ENCODE data around the gene TAF11L12. TPM values are rescaled to one million over a fixed set of nuclear protein-coding genes. Genes with fewer than 3 reads are reported as not detected.
"Not testable (repeated sequence)": the region's sequence is repeated elsewhere in the genome, so short reads cannot be mapped to it uniquely, and the experiment has no call there.

TAF11L12 gene
- total RNA-seq, 6 donors from 2014 or later = not detected

DNA sequence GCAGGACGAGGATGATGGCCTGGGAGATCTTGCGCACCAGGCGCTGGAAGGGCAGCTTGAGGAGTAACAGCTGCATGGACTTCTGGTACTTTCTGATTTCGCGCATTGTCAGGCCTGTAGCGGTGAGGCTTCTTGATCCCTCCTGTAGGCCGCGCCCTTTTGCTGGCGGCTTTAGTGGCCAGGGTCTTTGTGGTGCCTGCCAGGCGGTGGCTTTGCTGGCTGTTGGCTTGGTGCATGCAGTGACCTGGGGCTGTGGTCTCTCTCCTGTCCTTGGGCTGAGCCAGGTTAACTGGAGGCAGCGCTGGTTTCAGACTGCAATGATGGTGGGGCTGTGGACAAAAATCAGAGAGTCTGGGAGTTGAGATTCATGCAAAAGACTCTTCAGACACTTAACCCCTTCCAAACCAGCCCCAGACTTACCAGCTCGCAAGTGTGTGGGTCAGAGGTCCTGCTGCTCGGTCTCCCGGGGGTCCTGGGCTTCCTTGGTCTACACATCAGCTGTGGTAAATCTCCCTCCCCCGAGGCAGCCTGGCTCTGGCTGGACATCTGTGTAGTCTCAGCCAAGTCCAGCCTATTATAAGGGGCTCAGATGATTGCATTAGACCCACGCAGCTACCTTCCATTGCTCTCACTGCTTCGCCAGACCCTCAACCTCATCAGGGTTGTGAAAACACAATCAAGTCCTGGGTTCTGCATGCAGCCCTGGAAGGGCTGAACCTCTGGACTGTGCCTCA, 4.8 kb downstream of the TAF11L12 start:
- Histone ChIP-seq H3K27ac (no peak overlapping the region), H3K9me3 (no peaks in the 10 kb centered on the region), H3K4me1 (no peaks in the 10 kb centered on the region), H3K4me3 (no peak overlapping the region), H3K36me3 (no peaks in the 10 kb centered on the region), H3K27me3 (no peaks in the 10 kb centered on the region)
- DNase-seq (peak in 1 of 2 donors; percentile 42), ATAC-seq (ENCODE audit: low FRiP score in 2 of 2) (no peak)
- WGBS, 2 donors = 92 to 95% methylated on average over 11 to 17 of the region's 17 CpGs
- TF ChIP-seq EP300 (IDR thresholded peaks at IDR 0.05) = no peak
- TF ChIP-seq, protein P1, sequence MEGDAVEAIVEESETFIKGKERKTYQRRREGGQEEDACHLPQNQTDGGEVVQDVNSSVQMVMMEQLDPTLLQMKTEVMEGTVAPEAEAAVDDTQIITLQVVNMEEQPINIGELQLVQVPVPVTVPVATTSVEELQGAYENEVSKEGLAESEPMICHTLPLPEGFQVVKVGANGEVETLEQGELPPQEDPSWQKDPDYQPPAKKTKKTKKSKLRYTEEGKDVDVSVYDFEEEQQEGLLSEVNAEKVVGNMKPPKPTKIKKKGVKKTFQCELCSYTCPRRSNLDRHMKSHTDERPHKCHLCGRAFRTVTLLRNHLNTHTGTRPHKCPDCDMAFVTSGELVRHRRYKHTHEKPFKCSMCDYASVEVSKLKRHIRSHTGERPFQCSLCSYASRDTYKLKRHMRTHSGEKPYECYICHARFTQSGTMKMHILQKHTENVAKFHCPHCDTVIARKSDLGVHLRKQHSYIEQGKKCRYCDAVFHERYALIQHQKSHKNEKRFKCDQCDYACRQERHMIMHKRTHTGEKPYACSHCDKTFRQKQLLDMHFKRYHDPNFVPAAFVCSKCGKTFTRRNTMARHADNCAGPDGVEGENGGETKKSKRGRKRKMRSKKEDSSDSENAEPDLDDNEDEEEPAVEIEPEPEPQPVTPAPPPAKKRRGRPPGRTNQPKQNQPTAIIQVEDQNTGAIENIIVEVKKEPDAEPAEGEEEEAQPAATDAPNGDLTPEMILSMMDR (IDR thresholded peaks at IDR 0.05) = no peak
- TF ChIP-seq POLR2AphosphoS5 (IDR thresholded peaks at IDR 0.05) = no peak
- no peak for TF ChIP-seq POLR2A (IDR thresholded peaks at IDR 0.05)

DNA sequence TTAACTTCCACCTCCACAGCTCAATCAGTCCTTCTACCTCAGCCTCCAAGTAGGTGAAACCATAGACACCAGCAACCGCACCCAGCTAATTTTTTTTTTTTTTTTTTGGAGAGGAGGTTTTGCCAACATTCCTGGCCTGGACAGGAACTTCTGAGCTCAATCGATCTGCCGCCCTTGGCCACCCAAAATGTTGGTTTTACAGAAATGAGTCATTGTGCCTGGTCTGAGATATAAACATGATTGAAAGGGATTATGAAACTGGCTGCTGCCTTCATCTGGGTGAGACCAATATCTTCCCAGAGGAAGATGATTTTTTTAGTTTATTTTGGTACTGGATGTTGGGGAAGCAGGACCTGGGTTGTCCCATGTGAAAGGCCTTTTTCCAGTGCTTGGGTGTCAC, 9.2 kb downstream of the TAF11L12 start:
- Histone ChIP-seq H3K36me3 (no peaks in the 10 kb centered on the region), H3K4me1 (no peaks in the 10 kb centered on the region), H3K27me3 (no peaks in the 10 kb centered on the region), H3K27ac (no peak overlapping the region), H3K9me3 (no peaks in the 10 kb centered on the region), H3K4me3 (no peak overlapping the region)
- 79 to 98% methylated on average over 2 to 3 of the region's 3 CpGs for WGBS, 2 donors
- DNase-seq (no peak), ATAC-seq (ENCODE audit: low FRiP score in 2 of 2) (no peak)
- TF ChIP-seq, protein P1 (IDR thresholded peaks at IDR 0.05) = no peak
- TF ChIP-seq EP300 (IDR thresholded peaks at IDR 0.05) (no peak), POLR2AphosphoS5 (IDR thresholded peaks at IDR 0.05) (no peak), POLR2A (IDR thresholded peaks at IDR 0.05) (no peak)

DNA sequence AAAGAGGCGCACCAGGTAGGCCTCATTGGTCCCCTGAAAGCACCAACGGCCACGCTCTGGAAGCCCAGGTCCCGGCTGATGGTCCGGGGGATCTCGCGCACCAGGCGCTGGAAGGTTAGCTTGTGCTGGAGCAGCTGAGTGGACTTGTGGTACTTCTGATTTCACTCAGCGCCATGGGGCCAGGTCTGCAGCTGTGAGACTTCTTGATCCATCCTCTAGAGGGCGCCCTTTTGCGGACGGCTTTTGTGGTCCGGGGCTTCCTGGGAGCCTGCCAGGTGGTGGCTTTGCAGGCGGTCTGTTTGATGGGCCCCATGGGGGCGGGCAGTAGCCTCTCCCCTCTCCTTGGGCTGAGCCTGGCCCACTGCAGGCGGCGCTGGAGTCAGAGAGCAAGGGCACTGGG, 10.4 kb downstream of the TAF11L12 start:
- no peak overlapping the region for H3K4me3 ChIP-seq
- 92 to 98% methylated on average over 4 to 8 of the region's 17 CpGs for WGBS, 2 donors
- H3K27ac ChIP-seq = no peak overlapping the region
- ATAC-seq (ENCODE audit: low FRiP score in 2 of 2) (peak in 1 of 2 donors; percentile 31), DNase-seq (peak in 1 of 2 donors; percentile 47)
- H3K9me3 ChIP-seq = no peaks in the 10 kb centered on the region
- no peaks in the 10 kb centered on the region for H3K27me3 ChIP-seq
- TF ChIP-seq EP300 (IDR thresholded peaks at IDR 0.05) (no peak), POLR2A (IDR thresholded peaks at IDR 0.05) (no peak)
- no peaks in the 10 kb centered on the region for H3K36me3 ChIP-seq
- no peaks in the 10 kb centered on the region for H3K4me1 ChIP-seq

DNA sequence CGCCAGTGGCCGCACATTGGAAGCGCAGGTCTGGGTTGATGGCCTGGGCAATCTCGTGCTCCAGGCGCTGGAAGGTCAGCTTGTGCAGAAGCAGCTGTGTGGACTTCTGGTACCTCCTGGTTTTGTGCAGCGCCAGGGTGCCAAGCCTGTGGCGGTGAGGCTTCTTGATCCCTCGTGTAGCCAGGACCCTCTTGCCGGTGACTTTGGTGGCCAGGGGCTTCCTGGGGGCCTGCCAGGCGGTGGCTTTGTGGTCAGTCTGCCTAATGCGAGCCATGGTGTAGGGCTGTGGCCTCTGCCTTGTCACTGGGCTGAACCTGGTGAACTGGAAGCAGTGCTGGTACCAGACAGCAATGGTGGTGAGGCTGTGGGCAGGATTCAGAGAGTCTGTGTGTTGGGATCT, 15.5 kb downstream of the TAF11L12 start:
- DNase-seq = peak in 1 of 2 donors; percentile 44
- no peak overlapping the region for H3K27ac ChIP-seq
- WGBS, 2 donors = 94 to 100% methylated on average over 3 of the region's 11 CpGs

DNA sequence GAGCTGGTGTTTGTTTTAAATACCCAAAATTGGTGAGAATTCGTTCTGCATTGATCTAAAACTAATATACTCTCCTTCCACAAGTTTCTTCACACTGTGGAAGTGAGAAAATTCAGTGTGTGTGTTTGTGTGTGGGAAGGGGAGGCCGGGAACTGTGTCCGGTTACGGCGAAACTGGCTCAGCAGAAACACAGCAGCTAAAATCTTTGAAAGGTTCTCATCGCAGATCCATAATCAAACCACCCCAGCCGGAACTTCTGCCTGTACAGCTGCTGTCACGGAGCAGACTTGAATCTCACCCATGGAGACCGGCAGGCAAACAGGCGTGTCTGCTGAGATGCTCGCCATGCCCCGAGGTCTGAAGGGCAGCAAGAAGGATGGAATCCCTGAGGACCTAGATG, 21.6 kb downstream of the TAF11L12 start, which contains the start of gene TAF11L13:
TAF11L13 (plus strand) TSS at position 301 of the 400 bp plus-strand sequence.
- not testable (repeated sequence) for DNase-seq; H3K4me1 ChIP-seq; H3K27ac ChIP-seq; H3K27me3 ChIP-seq; H3K9me3 ChIP-seq; H3K4me3 ChIP-seq; ATAC-seq (ENCODE audit: low FRiP score in 2 of 2); H3K36me3 ChIP-seq
- WGBS, 2 donors = 81 to 86% methylated on average over 7 of the region's 12 CpGs

More for the DNA sequence above, 15.5 kb downstream of the TAF11L12 start:
- H3K4me1 ChIP-seq = no peaks in the 10 kb centered on the region
- ATAC-seq (ENCODE audit: low FRiP score in 2 of 2) = peak in 1 of 2 donors; percentile 52
- H3K27me3 ChIP-seq = no peaks in the 10 kb centered on the region
- no peak for TF ChIP-seq POLR2AphosphoS5 (IDR thresholded peaks at IDR 0.05)
- no peak for TF ChIP-seq POLR2A (IDR thresholded peaks at IDR 0.05)
- no peak for TF ChIP-seq EP300 (IDR thresholded peaks at IDR 0.05)
- TF ChIP-seq, protein P1 (IDR thresholded peaks at IDR 0.05) = no peak
- no peaks in the 10 kb centered on the region for H3K36me3 ChIP-seq
- no peak overlapping the region for H3K4me3 ChIP-seq
- H3K9me3 ChIP-seq = no peaks in the 10 kb centered on the region

DNA sequence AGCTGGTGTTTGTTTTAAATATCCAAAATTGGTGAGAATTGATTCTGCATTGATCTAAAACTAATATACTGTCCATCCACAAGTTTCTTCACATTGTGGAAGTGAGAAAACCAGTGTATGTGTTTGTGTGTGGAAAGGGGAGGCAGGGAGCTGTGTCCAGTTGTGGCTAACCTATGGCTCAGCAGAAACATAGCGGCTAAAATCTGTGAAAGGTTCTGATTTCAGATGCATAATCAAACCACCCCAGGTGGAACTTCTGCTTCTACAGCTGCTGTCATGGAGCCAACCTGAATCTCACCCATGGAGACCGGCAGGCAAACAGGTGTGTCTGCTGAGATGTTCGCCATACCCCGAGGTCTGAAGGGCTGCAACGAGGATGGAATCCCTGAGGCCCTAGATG, 24.0 kb downstream of the TAF11L12 start, which contains the start of gene TAF11L14:
TAF11L14 (plus strand) TSS at position 301 of the 400 bp plus-strand sequence.
- Histone ChIP-seq H3K27ac (no peak within 1 kb of the TSS), H3K4me3 (no peak within 1 kb of the TSS), H3K4me1 (no peaks in the 10 kb centered on the region), H3K9me3 (no peaks in the 10 kb centered on the region), H3K27me3 (no peaks in the 10 kb centered on the region), H3K36me3 (no peaks in the 10 kb centered on the region)
- TF ChIP-seq EP300 (IDR thresholded peaks at IDR 0.05) = no peak
- no peak for TF ChIP-seq POLR2AphosphoS5 (IDR thresholded peaks at IDR 0.05)
- TF ChIP-seq POLR2A (IDR thresholded peaks at IDR 0.05) = no peak
- TF ChIP-seq, protein P1 (IDR thresholded peaks at IDR 0.05) = no peak
- DNase-seq (no peak), ATAC-seq (ENCODE audit: low FRiP score in 2 of 2) (no peak)
- 94% methylated on average over 4 to 5 of the region's 5 CpGs for WGBS, 2 donors

DNA sequence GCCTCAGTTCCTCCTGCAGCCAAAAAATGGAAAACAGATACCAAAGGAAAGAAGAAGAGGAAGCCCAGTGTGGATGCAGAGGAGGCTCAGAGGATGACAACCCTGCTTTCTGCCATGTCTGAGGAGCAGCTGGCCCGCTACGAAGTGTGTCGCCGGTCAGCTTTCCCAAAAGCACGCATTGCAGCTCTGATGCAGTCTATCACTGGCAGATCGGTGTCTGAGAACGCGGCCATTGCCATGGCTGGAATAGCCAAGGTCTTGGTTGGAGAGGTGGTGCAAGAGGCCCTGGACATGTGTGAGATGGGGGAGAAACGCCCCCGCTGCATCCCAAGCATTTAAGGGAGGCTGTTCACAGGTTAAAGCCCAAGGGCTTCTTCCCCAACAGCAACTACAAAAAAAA, 39.0 kb downstream of the TAF11L12 start:
- not testable (repeated sequence) for H3K4me1 ChIP-seq; H3K36me3 ChIP-seq; H3K9me3 ChIP-seq; ATAC-seq (ENCODE audit: low FRiP score in 2 of 2); H3K4me3 ChIP-seq; H3K27me3 ChIP-seq; H3K27ac ChIP-seq; DNase-seq
- WGBS, 2 donors = 90 to 93% methylated on average over 10 of the region's 10 CpGs

DNA sequence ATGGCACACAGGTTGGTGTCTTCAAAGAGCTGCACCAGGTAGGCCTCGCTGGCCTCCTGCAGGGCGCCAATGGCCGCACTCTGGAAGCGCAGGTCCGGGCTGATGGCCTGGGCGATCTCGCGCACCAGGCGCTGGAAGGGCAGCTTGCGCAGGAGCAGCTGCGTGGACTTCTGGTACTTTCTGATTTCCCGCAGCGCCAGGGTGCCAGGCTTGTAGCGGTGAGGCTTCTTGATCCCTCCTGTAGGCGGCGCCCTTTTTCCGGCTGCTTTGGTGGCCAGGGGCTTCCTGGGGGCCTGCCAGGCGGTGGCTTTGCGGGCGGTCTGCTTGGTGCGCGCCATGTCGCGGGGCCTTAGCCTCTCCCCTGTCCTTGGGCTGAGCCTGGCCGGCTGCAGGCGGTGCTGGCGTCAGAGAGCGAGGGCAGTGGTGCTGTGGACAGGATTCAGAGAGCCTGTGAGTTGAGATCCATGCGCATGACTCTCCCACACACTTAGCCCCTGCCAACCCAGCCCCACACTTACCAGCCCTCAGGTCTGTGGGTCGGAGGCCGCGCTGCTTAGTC, 45.1 kb downstream of the TAF11L12 start:
- H3K9me3 ChIP-seq, H3K4me1 ChIP-seq, H3K36me3 ChIP-seq, H3K4me3 ChIP-seq, H3K27ac ChIP-seq, H3K27me3 ChIP-seq: not testable (repeated sequence)
- DNase-seq (peak in 1 of 2 donors; percentile 76), ATAC-seq (ENCODE audit: low FRiP score in 2 of 2) (peak; percentile 28 to 66)
- 95 to 100% methylated on average over 4 to 21 of the region's 32 CpGs for WGBS, 2 donors
